Neural cell (in vitro differentiated cells): ENCODE measurements around the gene DACH1.

Experiments
- CTCF ChIP-seq: fragments of 450-650 bp; IDR thresholded peaks from 2 replicates; pipeline ENCODE4 v1.5.1; 2014; ENCODE audit warnings: antibody characterized with exemption, mild to moderate bottlenecking, moderate library complexity; ENCODE audit not compliant: poor library complexity, severe bottlenecking
- EP300 ChIP-seq: fragments of 450-650 bp; conservative IDR thresholded peaks from 2 replicates; pipeline ENCODE4 v1.6.1; 2014; ENCODE audit warnings: antibody characterized with exemption, mild to moderate bottlenecking, moderate library complexity; ENCODE audit not compliant: poor library complexity, severe bottlenecking
- POLR2AphosphoS5 ChIP-seq: IDR thresholded peaks from 2 replicates; pipeline ENCODE4 v1.6.1; 2012

GRCh38 chr13:71459708-71460107 lies 407.3 kb downstream of the DACH1 start:
- no peak for TF ChIP-seq CTCF
- TF ChIP-seq EP300, result no peak
- no peak for TF ChIP-seq POLR2AphosphoS5
